ENCODE measurements around the gene RIOK3.

GRCh38 chr18:23501626-23502025 lies 48.5 kb downstream of the RIOK3 start:
- TF ChIP-seq CTCF (IDR thresholded peaks at IDR 0.05 in 4 of 5, conservative IDR thresholded peaks at IDR 0.05 in 1 of 5) (no peak), POLR2A (IDR thresholded peaks at IDR 0.05) (no peak)
